Kidney (tissue), 14 donors: ENCODE data around the gene PRKAR2B. TPM values are rescaled to one million over a fixed set of nuclear protein-coding genes. Genes with fewer than 3 reads are reported as not detected.

ENCODE experiments used
- DNase-seq, 5 donors: peaks; one replicate each; pipeline ENCODE4 v3.0.0-alpha.2; 2013 to 2020
- FAIRE-seq: peaks from 2 replicates; lab custom pipeline; 2012; peaks lifted over from hg19 to GRCh38; lab: Jason Lieb, UNC
- H3K27ac ChIP-seq, 2 donors: one replicate each; pipeline ENCODE4 v1.7.0; 2013; ENCODE audit warnings: low read depth in 2 of 2, low read length in 2 of 2, inconsistent platforms in 1 of 2
- H3K27me3 ChIP-seq: one replicate; pipeline ENCODE4 v1.7.1; 2013; ENCODE audit warnings: low read length, inconsistent platforms; ENCODE audit not compliant: control insufficient read depth, insufficient read depth
- H3K36me3 ChIP-seq, 3 donors: one replicate each; pipeline versions ENCODE4 v1.7.0 to v1.7.1; 2013; ENCODE audit warnings: low read length in 3 of 3, control low read depth in 1 of 3, inconsistent platforms in 1 of 3; ENCODE audit not compliant: insufficient read depth in 3 of 3, control insufficient read depth in 2 of 3
- H3K4me1 ChIP-seq, 3 donors: one replicate each; pipeline versions ENCODE4 v1.7.0 to v1.7.1; 2013; ENCODE audit warnings: low read length in 3 of 3, inconsistent platforms in 1 of 3, low read depth in 1 of 3; ENCODE audit not compliant: control insufficient read depth in 2 of 3, insufficient read depth in 2 of 3
- H3K4me3 ChIP-seq, 3 donors: one replicate each; pipeline versions ENCODE4 v1.7.0 to v1.8.1; 2013; ENCODE audit warnings: low read length in 3 of 3, control low read depth in 1 of 3, inconsistent platforms in 1 of 3
- H3K9ac ChIP-seq, 3 donors: one replicate each; pipeline versions ENCODE4 v1.7.0 to v1.7.1; 2013; ENCODE audit warnings: low read length in 3 of 3, control low read depth in 1 of 3, inconsistent platforms in 1 of 3
- H3K9me3 ChIP-seq, 3 donors: one replicate each; pipeline versions ENCODE4 v1.7.0 to v1.7.1; 2013; ENCODE audit warnings: low read length in 3 of 3, control low read depth in 1 of 3, inconsistent platforms in 1 of 3; ENCODE audit not compliant: control insufficient read depth in 2 of 3, insufficient read depth in 1 of 3
- intact Hi-C: fragments of 100-400 bp; cut with DNase I; formaldehyde crosslinking; loops from one replicate; pipeline ENCODE4 v1.11.1; 2022
- polyA plus RNA-seq: library from polyadenylated mRNA; stranded (reverse); fragments of 350-450 nt; fragmentation: Illumina TruSeq; extraction: RNeasy Lipid Tissue Mini Kit (QIAGEN cat#74804); gene quantifications from one replicate; pipeline ENCODE4 v1.2.3, GENCODE V29; 2014; ENCODE audit warnings: low read depth, low replicate concordance; ENCODE audit not compliant: insufficient read depth
- total RNA-seq: library from RNA; stranded (reverse); fragmentation: NEBNext Ultra II Directional; extraction: Animal tissue kit (Norgen Biotek cat#: 25700); gene quantifications from one replicate; pipeline ENCODE4 v1.2.1, GENCODE V29; 2021
- TF ChIP-seq, protein P1 (sequence below): IDR thresholded peaks from 3 replicates; pipeline ENCODE4 v1.5.1; 2012; ENCODE audit warnings: mild to moderate bottlenecking, moderate library complexity, borderline replicate concordance; ENCODE audit not compliant: insufficient read depth; ENCODE audit errors: extremely low read depth
- donor health status: control.
- donor health status: control.
- donor health status: control.
- donor health status: control.
- donor health status: control.
- donor health status: DM: yes; HTN: yes; CAD: no.
- donor health status: Normal renal cell carcinoma (clear cell type).

PRKAR2B gene
- total and polyA plus RNA-seq, 2 donors from 2014 or later = 6.9 to 7.3 TPM

DNA sequence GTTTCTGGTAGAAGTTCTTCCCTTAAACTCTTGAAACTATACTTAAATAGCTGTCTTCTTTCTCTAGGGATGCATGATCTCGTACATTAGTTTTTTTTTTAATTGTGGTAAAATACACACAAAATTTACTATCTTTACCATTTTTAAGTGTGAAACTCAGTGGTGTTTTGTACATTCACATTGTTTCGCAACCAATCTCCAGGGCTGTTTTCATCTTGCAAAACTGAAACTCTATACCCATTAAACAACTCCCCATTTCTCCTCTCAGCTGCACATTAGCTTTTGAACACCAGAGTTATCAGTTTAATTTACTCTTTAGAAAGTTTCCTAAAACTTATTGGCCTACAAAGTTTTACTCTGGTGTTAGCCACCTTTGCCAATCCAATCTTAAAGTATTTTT lies 45.5 kb upstream of the PRKAR2B start:
- H3K27me3 ChIP-seq = no peaks in the 10 kb centered on the region
- no peak overlapping the region for H3K9ac ChIP-seq
- H3K36me3 ChIP-seq = no peaks in the 10 kb centered on the region
- H3K4me3 ChIP-seq = no peak overlapping the region
- H3K27ac ChIP-seq = no peak overlapping the region
- H3K9me3 ChIP-seq = no peaks in the 10 kb centered on the region
- TF ChIP-seq, protein P1, sequence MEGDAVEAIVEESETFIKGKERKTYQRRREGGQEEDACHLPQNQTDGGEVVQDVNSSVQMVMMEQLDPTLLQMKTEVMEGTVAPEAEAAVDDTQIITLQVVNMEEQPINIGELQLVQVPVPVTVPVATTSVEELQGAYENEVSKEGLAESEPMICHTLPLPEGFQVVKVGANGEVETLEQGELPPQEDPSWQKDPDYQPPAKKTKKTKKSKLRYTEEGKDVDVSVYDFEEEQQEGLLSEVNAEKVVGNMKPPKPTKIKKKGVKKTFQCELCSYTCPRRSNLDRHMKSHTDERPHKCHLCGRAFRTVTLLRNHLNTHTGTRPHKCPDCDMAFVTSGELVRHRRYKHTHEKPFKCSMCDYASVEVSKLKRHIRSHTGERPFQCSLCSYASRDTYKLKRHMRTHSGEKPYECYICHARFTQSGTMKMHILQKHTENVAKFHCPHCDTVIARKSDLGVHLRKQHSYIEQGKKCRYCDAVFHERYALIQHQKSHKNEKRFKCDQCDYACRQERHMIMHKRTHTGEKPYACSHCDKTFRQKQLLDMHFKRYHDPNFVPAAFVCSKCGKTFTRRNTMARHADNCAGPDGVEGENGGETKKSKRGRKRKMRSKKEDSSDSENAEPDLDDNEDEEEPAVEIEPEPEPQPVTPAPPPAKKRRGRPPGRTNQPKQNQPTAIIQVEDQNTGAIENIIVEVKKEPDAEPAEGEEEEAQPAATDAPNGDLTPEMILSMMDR = no peak
- FAIRE-seq = no peak
- intact Hi-C loops = no loop called here
- DNase-seq = no peak
- no peaks in the 10 kb centered on the region for H3K4me1 ChIP-seq

DNA sequence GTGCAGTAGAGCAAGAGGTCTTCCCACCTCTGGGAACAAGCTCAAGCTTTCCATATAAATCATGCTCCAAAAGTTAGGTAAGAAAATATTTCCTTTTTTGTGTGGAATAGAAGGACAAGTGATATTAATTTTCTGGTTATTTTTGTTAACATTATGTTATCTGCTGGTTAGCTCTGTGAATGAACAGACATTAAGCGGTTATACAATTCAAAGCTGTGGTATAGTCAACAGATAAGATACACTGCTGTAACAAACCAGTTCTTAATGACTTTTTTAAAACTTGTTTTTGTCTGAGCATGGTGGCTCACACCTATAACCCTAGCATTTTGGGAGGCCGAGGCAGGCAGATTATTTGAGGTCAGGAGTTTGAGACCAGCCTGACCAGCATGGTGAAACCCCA lies 43.0 kb upstream of the PRKAR2B start:
- FAIRE-seq = no peak
- no peaks in the 10 kb centered on the region for H3K9me3 ChIP-seq
- no peaks in the 10 kb centered on the region for H3K27me3 ChIP-seq
- intact Hi-C loops = no loop called here
- DNase-seq = no peak
- no peak overlapping the region for H3K4me3 ChIP-seq
- no peak overlapping the region for H3K9ac ChIP-seq
- no peaks in the 10 kb centered on the region for H3K36me3 ChIP-seq
- TF ChIP-seq, protein P1 = no peak
- H3K27ac ChIP-seq = no peak overlapping the region
- no peaks in the 10 kb centered on the region for H3K4me1 ChIP-seq

DNA sequence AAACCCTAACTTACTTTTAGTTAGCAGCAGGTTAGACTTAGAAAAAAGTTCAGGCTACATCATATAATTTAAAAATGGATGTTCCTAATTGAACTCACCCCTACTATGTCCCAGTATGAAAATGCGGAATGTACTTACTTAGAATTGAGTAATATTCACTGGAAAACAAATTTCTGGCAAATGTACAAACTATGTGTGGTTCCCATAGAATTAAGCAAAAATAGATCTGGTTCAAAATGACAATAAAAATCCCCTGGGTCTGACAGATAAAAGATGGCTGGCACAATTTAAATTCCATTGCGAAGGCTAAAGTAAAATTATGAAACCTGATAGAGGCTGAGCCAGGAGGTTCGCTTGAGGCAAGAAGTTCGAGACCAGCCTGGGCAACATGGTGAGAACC lies 42.4 kb upstream of the PRKAR2B start:
- no peak for DNase-seq
- intact Hi-C loops = no loop called here
- Histone ChIP-seq H3K27me3 (no peaks in the 10 kb centered on the region), H3K4me1 (no peaks in the 10 kb centered on the region), H3K27ac (no peak overlapping the region), H3K36me3 (no peaks in the 10 kb centered on the region), H3K4me3 (no peak overlapping the region), H3K9me3 (no peaks in the 10 kb centered on the region), H3K9ac (no peak overlapping the region)
- no peak for FAIRE-seq
- TF ChIP-seq, protein P1 = no peak

DNA sequence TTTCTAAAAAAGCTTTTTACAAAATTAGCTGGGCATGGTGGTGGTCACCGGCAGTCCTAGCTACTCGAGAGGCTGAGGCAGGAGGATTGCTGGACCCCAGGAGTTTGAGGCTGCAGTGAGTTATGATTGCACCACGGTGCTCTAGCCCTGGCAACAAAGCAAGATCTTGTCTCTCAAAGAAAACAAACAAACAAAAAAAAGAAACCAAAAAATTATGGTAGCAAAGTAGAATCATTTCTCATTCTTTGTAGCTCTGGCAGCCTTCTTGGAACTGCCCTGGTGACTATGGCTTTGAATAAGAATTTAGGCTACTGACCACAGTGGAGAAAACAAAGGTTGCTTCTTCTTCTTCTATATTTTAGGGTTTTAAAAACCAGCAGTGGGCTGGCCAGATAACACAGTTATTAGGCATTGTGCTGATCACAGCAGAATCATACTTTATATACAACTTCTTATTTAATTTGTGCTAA lies 41.9 kb upstream of the PRKAR2B start:
- H3K27ac ChIP-seq = no peak overlapping the region
- no peaks in the 10 kb centered on the region for H3K9me3 ChIP-seq
- no peaks in the 10 kb centered on the region for H3K4me1 ChIP-seq
- no peaks in the 10 kb centered on the region for H3K27me3 ChIP-seq
- H3K9ac ChIP-seq = no peak overlapping the region
- FAIRE-seq = no peak
- TF ChIP-seq, protein P1 = no peak
- intact Hi-C loops = no loop called here
- no peak for DNase-seq
- H3K36me3 ChIP-seq = no peaks in the 10 kb centered on the region
- H3K4me3 ChIP-seq = no peak overlapping the region
